Right lobe of liver (tissue), 6 donors: Measurements from ENCODE around the gene LYZL2. TPM values are rescaled to one million over a fixed set of nuclear protein-coding genes. Genes with fewer than 3 reads are reported as not detected.
A peak's percentile ranks its signal among the peaks of the same experiment; 100 is the strongest.

Experiments used
- ATAC-seq, 4 donors: fragments of 200-7000 bp; cut with Tn5 transposase; one replicate each; pipeline ENCODE4 v1.9.1; 2020; ENCODE audit warnings: mild to moderate bottlenecking in 4 of 4, moderate library complexity in 4 of 4
- DNase-seq, 3 donors: peaks; one replicate each; pipeline ENCODE4 v3.0.0-alpha.2; 2020
- H3K27ac ChIP-seq, 3 donors: fragments of 200-600 bp; one replicate each; pipeline ENCODE4 v1.8.0; 2022
- H3K27me3 ChIP-seq, 2 donors: fragments of 200-600 bp; one replicate each; pipeline ENCODE4 v1.8.0; 2022
- H3K36me3 ChIP-seq, 4 donors: fragments of 200-600 bp; sonication (generic) in 1 of 4; one replicate each; pipeline versions ENCODE4 v1.5.1 to v1.8.0; 2017 to 2022; ENCODE audit warnings: control low read depth in 1 of 4
- H3K4me1 ChIP-seq, 4 donors: fragments of 200-600 bp; sonication (generic) in 1 of 4; one replicate each; pipeline versions ENCODE4 v1.5.1 to v1.8.0; 2017 to 2022; ENCODE audit warnings: control low read depth in 1 of 4
- H3K4me3 ChIP-seq, 3 donors: fragments of 200-600 bp; one replicate each; pipeline ENCODE4 v1.8.0; 2022
- H3K9me3 ChIP-seq, 4 donors: fragments of 200-600 bp; sonication (generic) in 1 of 4; one replicate each; pipeline versions ENCODE4 v1.5.1 to v1.8.0; 2017 to 2022; ENCODE audit warnings: control low read depth in 1 of 4
- CTCF ChIP-seq, 4 donors: fragments of 200-600 bp in 3 of 4; fragments of 450-650 bp in 1 of 4; IDR thresholded peaks; one replicate each; pipeline versions ENCODE4 v1.5.1 to v1.8.0; 2016 to 2022; ENCODE audit warnings: antibody characterized with exemption in 4 of 4, mild to moderate bottlenecking in 2 of 4
- POLR2A ChIP-seq: fragments of 450-650 bp; IDR thresholded peaks from one replicate; pipeline ENCODE4 v1.6.1; 2017; ENCODE audit warnings: antibody characterized with exemption, mild to moderate bottlenecking
- WGBS: methylation state at CpG from one replicate; pipeline ENCODE4 v1.1.6; 2018; ENCODE audit warnings: low coverage, low lambda C conversion rate; ENCODE audit not compliant: insufficient coverage; ENCODE audit errors: missing lambda C conversion rate; 5-methylcytosine and 5-hydroxymethylcytosine counted together
- intact Hi-C, 2 donors: fragments of 100-400 bp; cut with DNase I; formaldehyde crosslinking; loops; one replicate each; pipeline versions ENCODE4 v1.11.2 to v1.14.1; 2022
- total RNA-seq, 6 experiments: library from RNA; depleted of rRNA in 2 of 6; stranded (reverse); fragments of >200 nt in 2 of 6; fragmentation: NEBNext Ultra II Directional in 3 of 6; extraction: Animal tissue kit (Norgen Biotek cat#: 25700) in 3 of 6; gene quantifications; one replicate each; pipeline versions ENCODE4 v1.1.0 to v1.2.4, GENCODE V29; 2016 to 2023
- donor health status: DM: no; HTN: yes; CAD: no.
- donor health status: DM: no; HTN: no; CAD: no.
- donor health status: DM: no; HTN: no; CAD: no.
- donor health status: DM: no; HTN: yes; CAD: no.
- donor health status: DM: no; HTN: yes; CAD: no.

The LYZL2 gene
- total RNA-seq, 6 experiments from 2014 or later, result not detected

- no peaks in the 10 kb centered on the region for H3K36me3 ChIP-seq
- no peaks in the 10 kb centered on the region for H3K9me3 ChIP-seq
- DNase-seq (peak; percentile 77 to 83 (median 80)), ATAC-seq (peak; percentile 86 to 97 (median 92))
- H3K4me3 ChIP-seq, result peak overlapping the region in 1 of 3 donors; percentile 34
- H3K4me1 ChIP-seq, result peaks cover 0 to 25% (median 4%) of the 10 kb centered on the region in 4 donors
- intact Hi-C loops, result no loop called here
- WGBS, result 25% methylated on average over 15 of the region's 15 CpGs
- TF ChIP-seq POLR2A (no peak), CTCF (IDR thresholded peaks at IDR 0.05) (no peak)
- no peaks in the 10 kb centered on the region for H3K27me3 ChIP-seq
- peak overlapping the region; percentile 71 to 92 (median 75) for H3K27ac ChIP-seq
Observed at GRCh38 chr10:30583778-30584415, 45.7 kb downstream of the LYZL2 start.

GRCh38 chr10:30581779-30582380, 47.7 kb downstream of the LYZL2 start:
- intact Hi-C loops, result no loop called here
- Histone ChIP-seq H3K27ac (peak overlapping the region in 1 of 3 donors; percentile 1), H3K4me1 (peaks cover 0 to 21% (median 4%) of the 10 kb centered on the region in 4 donors), H3K36me3 (no peaks in the 10 kb centered on the region), H3K9me3 (no peaks in the 10 kb centered on the region), H3K4me3 (no peak overlapping the region), H3K27me3 (no peaks in the 10 kb centered on the region)
- DNase-seq (no peak), ATAC-seq (peak; percentile 42 to 56 (median 46))
- WGBS, result 34% methylated on average over 3 of the region's 3 CpGs
- peak; percentile 63 to 87 (median 86) for TF ChIP-seq CTCF (IDR thresholded peaks at IDR 0.05)
- no peak for TF ChIP-seq POLR2A

- H3K27ac ChIP-seq, result no peak overlapping the region
- intact Hi-C loops, result no loop called here
- no peaks in the 10 kb centered on the region for H3K9me3 ChIP-seq
- H3K36me3 ChIP-seq, result no peaks in the 10 kb centered on the region
- TF ChIP-seq POLR2A, result no peak
- TF ChIP-seq CTCF (IDR thresholded peaks at IDR 0.05), result no peak
- H3K27me3 ChIP-seq, result no peaks in the 10 kb centered on the region
- no peak overlapping the region for H3K4me3 ChIP-seq
- H3K4me1 ChIP-seq, result peaks cover 0 to 21% (median 4%) of the 10 kb centered on the region in 4 donors
- DNase-seq (no peak), ATAC-seq (no peak)
- 80% methylated on average over 3 of the region's 5 CpGs for WGBS
Observed at GRCh38 chr10:30580676-30581075, 48.9 kb downstream of the LYZL2 start.

- Histone ChIP-seq H3K27ac (no peak overlapping the region), H3K4me1 (peaks cover 0 to 21% (median 4%) of the 10 kb centered on the region in 4 donors), H3K27me3 (no peaks in the 10 kb centered on the region), H3K36me3 (no peaks in the 10 kb centered on the region), H3K9me3 (no peaks in the 10 kb centered on the region), H3K4me3 (no peak overlapping the region)
- intact Hi-C loops, result no loop called here
- ATAC-seq, result no peak
- TF ChIP-seq CTCF (IDR thresholded peaks at IDR 0.05), result no peak
- TF ChIP-seq POLR2A, result no peak
- 91% methylated on average over 7 of the region's 7 CpGs for WGBS
- no peak for DNase-seq
Observed at GRCh38 chr10:30580241-30580640, 49.3 kb downstream of the LYZL2 start.
